Measurements from ENCODE around the gene SMYD3. TPM values are rescaled to one million over a fixed set of nuclear protein-coding genes. Genes with fewer than 3 reads are reported as not detected.
"Not testable (repeated sequence)": the region's sequence is repeated elsewhere in the genome, so short reads cannot be mapped to it uniquely, and the experiment has no call there.

SMYD3 gene
- polyA plus RNA-seq, 1 donor = 7.1 TPM

GRCh38 chr1:246416261-246416660, 90.8 kb downstream of the SMYD3 start:
- no peak for DNase-seq

DNA sequence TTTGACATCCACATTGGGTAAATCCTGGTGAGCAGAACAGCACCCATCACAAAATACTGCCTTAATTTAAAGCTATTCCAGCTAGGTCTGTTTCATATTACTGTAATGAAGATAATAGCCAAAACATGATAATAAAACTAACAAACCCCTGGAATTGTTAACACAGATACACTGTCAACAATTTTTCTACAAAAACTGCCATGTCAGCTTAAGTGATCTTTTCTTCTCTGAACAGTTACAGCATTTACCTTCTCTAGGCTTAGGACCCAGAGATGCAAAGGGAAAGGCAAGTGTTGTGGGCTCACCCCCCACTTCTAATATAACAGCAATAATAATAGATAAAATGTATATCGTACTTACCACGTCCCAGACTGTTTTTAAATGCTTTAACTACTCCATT, 92.1 kb downstream of the SMYD3 start:
- no peak for DNase-seq

- DNase-seq = no peak
These were observed 93.6 kb downstream of the SMYD3 start for GRCh38 chr1:246413430-246413829.

DNA sequence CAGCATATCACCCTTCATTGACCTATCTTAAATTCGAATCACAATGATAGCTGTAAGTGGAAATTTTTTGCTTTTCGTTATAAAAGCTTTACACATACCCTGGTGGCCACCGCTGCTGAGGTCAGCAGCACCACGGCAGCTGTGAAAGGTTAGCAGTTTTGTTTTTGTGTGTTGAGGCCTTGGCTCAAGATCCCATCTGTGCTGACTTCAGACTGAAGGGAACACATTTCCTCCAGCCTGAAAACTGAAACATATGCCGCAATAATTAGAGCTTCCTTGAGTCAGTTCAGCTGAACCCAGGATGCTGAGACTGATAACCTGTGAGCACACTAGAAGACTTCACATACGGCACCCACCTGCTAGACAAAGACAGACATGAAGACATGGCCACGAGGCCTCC, 103.0 kb downstream of the SMYD3 start:
- DNase-seq = peak; percentile 40

GRCh38 chr1:246398126-246398813, 108.8 kb downstream of the SMYD3 start:
- no peak for DNase-seq

DNA sequence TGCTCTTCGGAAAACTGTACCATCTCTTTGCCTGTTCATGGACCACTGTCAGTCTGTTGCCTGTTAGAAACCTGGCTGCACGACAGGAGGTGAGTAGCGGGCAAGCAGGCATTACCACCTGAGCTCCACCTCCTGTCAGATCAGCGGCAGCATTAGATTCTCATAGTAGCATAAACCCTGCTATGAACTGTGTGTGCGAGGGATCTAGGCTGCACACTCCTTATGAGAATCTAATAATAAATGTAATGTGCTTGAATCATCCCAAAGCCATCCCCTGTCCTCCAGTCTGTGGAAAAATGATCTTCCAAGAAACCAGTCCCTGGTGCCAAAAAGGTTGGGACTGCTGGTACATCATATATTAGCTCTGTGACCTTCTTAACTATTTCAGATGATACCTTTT, 110.0 kb downstream of the SMYD3 start:
- no peak for DNase-seq

DNA sequence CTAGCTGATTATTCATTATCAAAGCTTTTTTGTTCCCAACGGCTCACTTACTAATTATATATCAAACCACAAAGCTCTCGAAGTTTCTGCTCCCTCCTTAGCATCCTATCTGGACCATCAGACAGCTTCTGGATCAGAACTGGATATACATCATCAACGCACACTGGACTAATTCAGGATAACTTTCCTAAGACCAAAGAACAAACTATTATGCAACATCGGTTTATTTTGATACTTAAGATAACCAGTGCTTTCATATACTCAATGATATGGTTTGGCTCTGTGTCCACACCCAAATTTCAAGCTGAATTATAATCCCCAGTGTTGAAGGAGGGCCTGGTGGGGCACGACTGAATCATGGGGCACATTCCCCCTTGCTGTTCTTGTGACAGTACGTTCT, 110.8 kb downstream of the SMYD3 start:
- no peak for DNase-seq

- DNase-seq = no peak
These were observed 113.0 kb downstream of the SMYD3 start for GRCh38 chr1:246394121-246394520.

- no peak for DNase-seq
These were observed 116.2 kb downstream of the SMYD3 start for GRCh38 chr1:246390855-246391254.

DNA sequence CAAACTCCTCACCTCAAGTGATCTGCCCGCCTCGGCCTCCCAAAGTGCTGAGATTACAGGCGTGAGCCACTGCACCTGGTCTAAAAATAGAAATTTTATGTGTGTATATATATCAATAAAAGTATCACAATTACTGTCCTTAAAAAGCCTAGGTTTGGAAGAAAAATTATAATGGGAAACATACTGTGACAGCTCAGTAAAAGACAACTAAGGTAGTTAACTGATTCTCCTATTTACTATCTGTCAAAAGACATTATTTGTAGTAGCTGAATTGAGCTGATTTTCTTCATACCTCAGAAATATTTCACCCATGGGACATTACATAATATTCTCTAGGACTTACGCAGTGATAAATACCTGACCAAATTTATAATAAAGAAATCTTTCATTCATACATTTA, 122.5 kb downstream of the SMYD3 start:
- DNase-seq = no peak

- no peak for DNase-seq
These were observed 123.3 kb downstream of the SMYD3 start for GRCh38 chr1:246383791-246384190.

GRCh38 chr1:246383239-246383589, 123.9 kb downstream of the SMYD3 start:
- DNase-seq = no peak

DNA sequence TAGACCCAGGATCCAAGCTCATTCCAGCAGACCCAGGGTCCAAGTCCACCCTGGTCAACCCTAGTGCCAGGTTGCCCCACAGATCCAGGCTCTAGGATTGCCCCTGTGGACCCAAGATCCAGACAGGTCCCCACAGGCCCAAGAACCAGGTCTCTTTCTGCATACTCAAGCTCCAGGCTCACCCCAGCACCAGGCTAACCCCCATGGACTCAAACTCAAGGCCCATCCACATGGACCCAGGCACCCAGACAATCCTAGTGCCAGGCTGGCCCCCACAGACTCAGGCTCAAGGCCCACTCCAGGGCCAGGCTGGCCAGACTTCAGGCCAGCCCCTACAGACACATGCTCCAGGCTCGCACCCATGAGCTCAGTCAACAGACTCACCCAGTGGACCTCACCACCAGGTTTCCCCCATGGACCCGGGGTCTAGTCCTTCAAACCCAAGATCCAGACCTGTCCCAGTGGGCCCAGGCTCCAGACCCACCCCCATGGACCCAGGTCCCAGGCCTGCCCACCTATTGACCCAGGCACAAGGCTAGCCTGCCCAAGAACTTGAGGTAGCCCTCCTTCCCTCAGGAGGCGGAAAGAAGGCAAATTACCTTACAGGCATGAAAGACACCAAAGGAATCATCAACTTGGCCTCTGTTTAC, 124.4 kb downstream of the SMYD3 start:
- no peak for DNase-seq

GRCh38 chr1:246381452-246381851, 125.6 kb downstream of the SMYD3 start:
- no peak for DNase-seq

DNA sequence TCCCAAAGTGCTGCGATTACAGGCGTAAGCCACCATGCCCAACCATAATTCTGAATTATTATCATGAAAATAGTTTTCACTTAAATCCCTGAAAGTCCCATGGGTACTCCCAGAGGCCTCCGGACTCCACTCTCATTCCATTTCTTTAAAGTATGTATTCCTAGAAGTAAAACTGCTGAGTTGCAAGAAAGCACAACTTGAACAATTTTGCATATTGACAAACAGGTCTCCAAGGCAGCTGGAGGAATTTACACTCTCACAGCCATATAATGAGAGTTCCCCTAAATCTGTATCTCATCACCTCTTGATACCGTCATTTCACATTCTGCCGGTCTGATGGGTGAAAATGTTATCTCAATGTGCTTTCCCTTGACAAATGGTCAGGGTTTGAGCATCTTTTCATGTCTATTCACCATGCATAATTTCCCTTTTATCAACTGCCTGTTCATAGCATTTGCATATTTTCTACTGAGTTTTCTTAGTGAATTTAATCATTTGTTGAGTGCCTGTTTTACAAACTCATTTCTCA, 129.4 kb downstream of the SMYD3 start:
- DNase-seq = no peak

DNA sequence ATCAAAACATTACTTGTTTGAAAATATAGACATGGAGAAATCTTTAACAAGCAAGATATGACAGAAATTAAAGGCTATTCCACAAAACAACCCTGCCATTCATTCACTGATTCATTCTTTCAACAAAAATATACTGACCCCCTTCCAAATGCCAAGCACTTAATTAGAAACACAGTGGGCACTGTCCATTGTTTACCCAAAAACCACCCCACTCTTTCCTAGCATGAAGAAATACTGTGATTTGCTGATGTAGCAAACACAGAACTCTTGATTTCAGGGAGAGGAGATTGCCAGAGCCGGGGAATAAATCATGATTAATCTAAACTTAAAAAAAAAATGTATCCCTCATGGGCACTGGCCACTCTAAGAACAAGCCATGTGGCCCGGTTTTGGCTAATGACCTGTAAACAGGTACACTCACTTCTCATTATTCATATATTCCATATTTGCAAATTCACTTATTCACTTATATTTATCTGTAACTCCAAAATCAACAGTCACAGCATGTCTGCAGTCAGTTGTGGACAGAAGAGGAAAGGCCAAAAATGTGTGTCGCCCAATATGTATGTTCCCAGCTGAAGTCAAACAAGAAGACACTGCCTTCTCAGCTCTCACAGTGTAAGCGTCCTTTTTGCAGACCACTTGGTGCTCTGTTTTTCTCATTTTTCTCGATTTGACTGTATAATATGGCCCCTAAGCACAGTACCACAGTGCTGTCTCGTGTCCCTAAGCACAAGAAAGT, 133.1 kb downstream of the SMYD3 start:
- DNase-seq = no peak

- peak; percentile 15 for DNase-seq
These were observed 134.5 kb downstream of the SMYD3 start for GRCh38 chr1:246372559-246372958.

DNA sequence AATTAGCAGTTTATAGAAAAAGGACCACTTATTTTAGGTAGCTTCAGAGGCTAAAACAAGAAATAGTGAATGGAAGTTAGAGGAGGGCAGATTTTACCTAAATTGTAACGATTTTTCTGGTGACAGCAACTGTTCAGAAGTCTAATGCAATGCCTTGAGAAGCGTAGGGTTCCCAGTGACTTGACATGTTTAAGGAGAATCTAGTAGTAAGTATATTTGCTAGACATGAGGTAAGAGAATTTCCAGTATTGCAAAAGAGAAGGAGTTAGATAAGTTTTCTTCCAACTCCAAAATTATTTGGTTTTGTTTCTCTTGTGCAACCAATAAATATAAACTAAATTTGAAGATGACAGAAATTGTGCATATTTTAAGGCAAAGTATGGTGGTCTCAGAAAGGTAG, 140.0 kb downstream of the SMYD3 start:
- DNase-seq = no peak

DNA sequence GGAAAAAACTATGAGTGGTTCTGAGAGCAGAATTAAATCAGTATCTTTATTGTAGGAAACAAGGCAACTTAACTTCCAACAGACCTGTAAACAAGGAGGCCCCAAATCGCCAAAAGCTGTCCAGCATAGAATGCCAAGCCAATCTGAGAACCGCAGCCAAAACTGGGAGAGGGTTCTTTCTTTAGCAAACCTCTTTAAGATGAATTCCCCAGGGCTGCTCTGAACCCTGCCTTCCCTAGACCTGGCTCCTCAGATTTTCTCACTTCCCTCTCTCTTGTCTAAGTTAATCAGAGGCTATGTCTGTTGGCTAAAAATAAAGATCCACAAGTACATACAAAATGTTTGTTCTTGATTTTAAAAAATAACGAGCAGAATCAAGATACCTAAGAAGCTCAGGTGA, 141.4 kb downstream of the SMYD3 start:
- no peak for DNase-seq

DNA sequence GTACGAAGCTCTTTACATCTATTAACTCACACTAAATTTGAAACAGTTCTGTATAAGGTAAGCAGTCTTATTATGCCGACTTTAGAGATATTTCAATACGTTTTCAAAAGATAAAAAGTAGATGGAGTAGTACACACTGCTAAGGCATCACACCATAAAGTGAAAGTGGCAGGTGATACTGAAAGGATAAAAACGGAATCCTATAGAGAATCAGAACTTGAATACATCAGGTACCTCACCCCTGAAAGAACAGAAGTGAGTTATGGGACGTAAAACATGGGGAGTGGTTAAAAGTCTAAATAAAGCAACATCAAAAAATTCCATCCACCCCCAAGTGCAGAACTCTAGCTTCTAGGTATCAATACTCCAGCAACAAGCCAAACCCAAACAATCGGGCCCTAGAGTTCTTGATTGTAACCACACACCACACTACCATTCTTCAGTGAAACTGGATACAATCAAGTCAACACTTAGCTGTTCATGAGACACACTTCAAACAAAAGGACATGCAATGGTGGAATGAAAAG, 142.6 kb downstream of the SMYD3 start:
- no peak for DNase-seq

DNA sequence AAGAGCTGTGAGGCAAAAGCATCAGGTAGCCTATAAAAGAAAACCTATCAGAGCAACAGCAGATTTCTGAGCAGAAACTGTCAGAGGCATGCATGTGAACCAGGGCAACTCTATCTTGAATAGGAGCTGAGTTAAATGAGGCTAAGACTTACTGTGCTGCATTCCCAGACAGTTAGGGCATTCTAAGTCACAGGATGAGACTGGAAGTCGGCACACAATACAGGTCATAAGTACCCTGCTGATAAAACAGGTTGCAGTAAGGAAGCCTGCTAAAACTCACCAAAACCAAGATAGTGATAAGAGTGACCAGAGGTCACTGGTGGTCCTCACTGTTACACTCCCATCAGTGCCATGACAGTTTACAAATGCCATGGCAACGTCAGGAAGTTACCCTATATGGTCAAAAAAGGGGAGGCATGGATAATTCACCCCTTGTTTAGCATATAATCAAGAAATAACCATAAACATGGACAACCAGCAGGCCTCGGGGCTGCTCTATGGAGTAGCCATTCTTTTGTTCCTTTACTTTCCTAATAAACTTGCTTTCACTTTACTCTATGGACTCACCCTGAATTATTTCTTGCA, 150.0 kb downstream of the SMYD3 start:
- not testable (repeated sequence) for DNase-seq

DNA sequence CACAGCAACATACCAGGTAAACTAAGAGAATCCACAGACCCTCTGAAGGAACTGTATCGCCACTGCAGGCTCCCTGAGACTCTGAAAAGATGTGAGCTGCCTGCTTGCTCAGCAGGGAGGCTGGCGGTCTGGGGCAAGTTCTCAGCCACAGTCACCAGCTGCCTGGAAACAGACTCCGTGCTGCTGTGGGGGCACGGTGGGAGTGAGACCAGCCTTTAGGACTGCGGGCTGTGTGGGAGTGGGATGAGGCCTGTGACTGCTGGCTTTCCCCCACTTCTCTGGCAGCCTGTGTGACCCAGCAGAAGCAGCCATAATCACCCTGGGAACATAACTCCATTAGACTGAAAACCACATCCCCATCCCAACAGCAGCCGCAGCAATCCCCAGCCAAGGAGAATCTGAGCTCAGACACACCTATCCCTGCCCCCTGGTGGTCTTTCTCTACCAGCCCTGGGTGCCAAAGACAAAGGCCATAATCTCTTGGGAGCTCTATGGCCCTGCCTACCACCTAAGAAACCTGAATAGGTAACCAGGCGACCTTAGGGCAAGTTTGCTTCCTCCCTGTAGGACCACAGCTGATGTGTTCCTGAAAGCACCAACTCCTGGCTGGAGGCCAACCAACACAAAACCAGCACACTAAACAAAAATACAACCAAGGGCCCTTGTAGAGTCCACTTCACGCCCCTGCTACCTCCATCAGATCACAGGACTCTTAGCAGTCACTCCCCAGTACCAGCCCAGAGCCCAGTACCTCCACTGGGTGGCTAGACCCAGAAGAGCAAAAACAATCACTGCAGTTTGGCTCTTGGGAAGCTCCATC, 151.5 kb downstream of the SMYD3 start:
- no peak for DNase-seq

All from hindlimb muscle (tissue), 1 donor.